ENCODE data around the gene AP3D1.
"Not testable (repeated sequence)": the region's sequence is repeated elsewhere in the genome, so short reads cannot be mapped to it uniquely, and the experiment has no call there.

The AP3D1 gene

GRCh38 chr19:2132191-2132590, 19.2 kb downstream of the AP3D1 start:
- no peak for DNase-seq (ENCODE audit: low read depth)
- H3K4me3 ChIP-seq (ENCODE audit: low read depth, low read length), result no peak overlapping the region
- TF ChIP-seq CTCF (IDR thresholded peaks at IDR 0.05; ENCODE audit: low read depth, low read length, missing control alignments), result no peak

- H3K4me3 ChIP-seq (ENCODE audit: low read depth, low read length); DNase-seq (ENCODE audit: low read depth): not testable (repeated sequence)
These were observed 20.1 kb downstream of the AP3D1 start for GRCh38 chr19:2131012-2131975.

- no peak overlapping the region for H3K4me3 ChIP-seq (ENCODE audit: low read depth, low read length)
- DNase-seq (ENCODE audit: low read depth), result no peak
- no peak for TF ChIP-seq CTCF (IDR thresholded peaks at IDR 0.05; ENCODE audit: low read depth, low read length, missing control alignments)
These were observed 21.2 kb downstream of the AP3D1 start for GRCh38 chr19:2129892-2130770.

GRCh38 chr19:2129486-2129885, 21.9 kb downstream of the AP3D1 start:
- TF ChIP-seq CTCF (IDR thresholded peaks at IDR 0.05; ENCODE audit: low read depth, low read length, missing control alignments), result no peak
- H3K4me3 ChIP-seq (ENCODE audit: low read depth, low read length), result no peak overlapping the region
- no peak for DNase-seq (ENCODE audit: low read depth)

GRCh38 chr19:2129022-2129421, 22.3 kb downstream of the AP3D1 start:
- H3K4me3 ChIP-seq (ENCODE audit: low read depth, low read length), result no peak overlapping the region
- no peak for DNase-seq (ENCODE audit: low read depth)
- TF ChIP-seq CTCF (IDR thresholded peaks at IDR 0.05; ENCODE audit: low read depth, low read length, missing control alignments), result no peak

GRCh38 chr19:2128252-2128651, 23.1 kb downstream of the AP3D1 start:
- not testable (repeated sequence) for DNase-seq (ENCODE audit: low read depth); H3K4me3 ChIP-seq (ENCODE audit: low read depth, low read length)

GRCh38 chr19:2127758-2128157, 23.6 kb downstream of the AP3D1 start:
- no peak for TF ChIP-seq CTCF (IDR thresholded peaks at IDR 0.05; ENCODE audit: low read depth, low read length, missing control alignments)
- no peak overlapping the region for H3K4me3 ChIP-seq (ENCODE audit: low read depth, low read length)
- no peak for DNase-seq (ENCODE audit: low read depth)

Measured in GM12864 (cell line).